Measurements from ENCODE around the gene CDC42BPA. TPM values are rescaled to one million over a fixed set of nuclear protein-coding genes. Genes with fewer than 3 reads are reported as not detected.
A peak's percentile ranks its signal among the peaks of the same experiment; 100 is the strongest.

Gene CDC42BPA
- total RNA-seq, 1 experiment from 2014 or later, result 48.6 TPM

DNA sequence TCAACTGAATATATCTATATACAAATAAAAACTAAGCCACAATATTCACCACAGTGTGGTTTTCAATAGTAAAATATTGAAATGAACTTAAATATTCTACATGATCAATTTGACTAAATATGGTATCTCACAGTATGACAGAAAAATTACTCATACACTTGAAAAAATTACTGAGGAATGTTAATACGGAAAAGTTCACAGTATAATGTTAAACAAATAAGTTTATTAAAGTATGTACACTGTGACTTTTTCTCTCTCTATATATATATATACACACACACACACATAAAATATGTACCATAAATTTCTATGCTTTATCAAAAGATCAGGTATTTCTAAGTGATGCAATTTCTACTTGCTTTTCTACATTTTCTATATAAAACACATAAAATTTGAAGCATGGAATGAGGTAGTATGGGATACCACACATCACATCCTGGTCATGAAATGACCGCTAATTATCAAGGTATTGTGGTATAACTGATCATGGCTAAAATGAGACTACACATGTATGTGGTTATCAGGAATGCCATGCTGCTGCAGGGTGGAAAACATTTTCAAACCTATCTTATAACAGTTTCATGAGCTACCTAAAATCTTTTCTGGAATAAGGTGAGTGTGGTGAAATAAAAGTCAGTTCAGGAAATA lies 102.3 kb downstream of the CDC42BPA start:
- Mint-ChIP-seq H3K27ac (ENCODE audit: unreplicated experiment) (no peak overlapping the region), H3K36me3 (ENCODE audit: insufficient read depth, unreplicated experiment) (no peaks in the 10 kb centered on the region), H3K9me3 (ENCODE audit: low read depth, unreplicated experiment) (no peaks in the 10 kb centered on the region), H3K27me3 (ENCODE audit: unreplicated experiment) (no peaks in the 10 kb centered on the region), H3K4me3 (ENCODE audit: low read depth, unreplicated experiment) (no peak overlapping the region), H3K4me1 (ENCODE audit: low read depth, unreplicated experiment) (peaks cover 33% of the 10 kb centered on the region)
- TF ChIP-seq, protein P1, sequence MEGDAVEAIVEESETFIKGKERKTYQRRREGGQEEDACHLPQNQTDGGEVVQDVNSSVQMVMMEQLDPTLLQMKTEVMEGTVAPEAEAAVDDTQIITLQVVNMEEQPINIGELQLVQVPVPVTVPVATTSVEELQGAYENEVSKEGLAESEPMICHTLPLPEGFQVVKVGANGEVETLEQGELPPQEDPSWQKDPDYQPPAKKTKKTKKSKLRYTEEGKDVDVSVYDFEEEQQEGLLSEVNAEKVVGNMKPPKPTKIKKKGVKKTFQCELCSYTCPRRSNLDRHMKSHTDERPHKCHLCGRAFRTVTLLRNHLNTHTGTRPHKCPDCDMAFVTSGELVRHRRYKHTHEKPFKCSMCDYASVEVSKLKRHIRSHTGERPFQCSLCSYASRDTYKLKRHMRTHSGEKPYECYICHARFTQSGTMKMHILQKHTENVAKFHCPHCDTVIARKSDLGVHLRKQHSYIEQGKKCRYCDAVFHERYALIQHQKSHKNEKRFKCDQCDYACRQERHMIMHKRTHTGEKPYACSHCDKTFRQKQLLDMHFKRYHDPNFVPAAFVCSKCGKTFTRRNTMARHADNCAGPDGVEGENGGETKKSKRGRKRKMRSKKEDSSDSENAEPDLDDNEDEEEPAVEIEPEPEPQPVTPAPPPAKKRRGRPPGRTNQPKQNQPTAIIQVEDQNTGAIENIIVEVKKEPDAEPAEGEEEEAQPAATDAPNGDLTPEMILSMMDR (IDR thresholded peaks at IDR 0.05; ENCODE audit: unreplicated experiment), result no peak
- CTCF ChIA-PET, result interaction anchor here (0.6 kb wide), 1 partner anchor 224 kb away, joined by 3 read pairs; no protein-coding TSS in a partner anchor
- no TSS peak for BruUV-seq (replicated peaks)
- no peak for DNase-seq
- intact Hi-C loops (cut with micrococcal nuclease; ENCODE audit: unreplicated experiment), result no loop called here

- H3K4me1 Mint-ChIP-seq (ENCODE audit: low read depth, unreplicated experiment), result peaks cover 16% of the 10 kb centered on the region
- no peaks in the 10 kb centered on the region for H3K27me3 Mint-ChIP-seq (ENCODE audit: unreplicated experiment)
- H3K9me3 Mint-ChIP-seq (ENCODE audit: low read depth, unreplicated experiment), result no peaks in the 10 kb centered on the region
- no peak overlapping the region for H3K27ac Mint-ChIP-seq (ENCODE audit: unreplicated experiment)
- intact Hi-C loops (cut with micrococcal nuclease; ENCODE audit: unreplicated experiment), result no loop called here
- H3K36me3 Mint-ChIP-seq (ENCODE audit: insufficient read depth, unreplicated experiment), result no peaks in the 10 kb centered on the region
- no TSS peak for BruUV-seq (replicated peaks)
- CTCF ChIA-PET, result interaction anchor here (1.1 kb wide), 1 partner anchor 13 kb away, joined by 5 read pairs; no protein-coding TSS in a partner anchor
- H3K4me3 Mint-ChIP-seq (ENCODE audit: low read depth, unreplicated experiment), result no peak overlapping the region
- TF ChIP-seq, protein P1 (IDR thresholded peaks at IDR 0.05; ENCODE audit: unreplicated experiment), result no peak
- no peak for DNase-seq
Observed at GRCh38 chr1:227214207-227214606, 104.1 kb downstream of the CDC42BPA start.

GRCh38 chr1:227213426-227213825 lies 104.9 kb downstream of the CDC42BPA start:
- CTCF ChIA-PET, result interaction anchor here (1.1 kb wide), 1 partner anchor 12 kb away, joined by 5 read pairs; no protein-coding TSS in a partner anchor
- no peak overlapping the region for H3K4me3 Mint-ChIP-seq (ENCODE audit: low read depth, unreplicated experiment)
- BruUV-seq (replicated peaks), result no TSS peak
- peaks cover 9% of the 10 kb centered on the region for H3K4me1 Mint-ChIP-seq (ENCODE audit: low read depth, unreplicated experiment)
- H3K27ac Mint-ChIP-seq (ENCODE audit: unreplicated experiment), result no peak overlapping the region
- no peaks in the 10 kb centered on the region for H3K9me3 Mint-ChIP-seq (ENCODE audit: low read depth, unreplicated experiment)
- TF ChIP-seq, protein P1 (IDR thresholded peaks at IDR 0.05; ENCODE audit: unreplicated experiment), result no peak
- intact Hi-C loops (cut with micrococcal nuclease; ENCODE audit: unreplicated experiment), result no loop called here
- H3K36me3 Mint-ChIP-seq (ENCODE audit: insufficient read depth, unreplicated experiment), result no peaks in the 10 kb centered on the region
- no peaks in the 10 kb centered on the region for H3K27me3 Mint-ChIP-seq (ENCODE audit: unreplicated experiment)
- no peak for DNase-seq

GRCh38 chr1:227212164-227212563 lies 106.1 kb downstream of the CDC42BPA start:
- BruUV-seq (replicated peaks), result TSS peak; percentile 24
- H3K4me3 Mint-ChIP-seq (ENCODE audit: low read depth, unreplicated experiment), result no peak overlapping the region
- peaks cover 9% of the 10 kb centered on the region for H3K4me1 Mint-ChIP-seq (ENCODE audit: low read depth, unreplicated experiment)
- intact Hi-C loops (cut with micrococcal nuclease; ENCODE audit: unreplicated experiment), result no loop called here
- no peaks in the 10 kb centered on the region for H3K27me3 Mint-ChIP-seq (ENCODE audit: unreplicated experiment)
- no peaks in the 10 kb centered on the region for H3K36me3 Mint-ChIP-seq (ENCODE audit: insufficient read depth, unreplicated experiment)
- no peak overlapping the region for H3K27ac Mint-ChIP-seq (ENCODE audit: unreplicated experiment)
- H3K9me3 Mint-ChIP-seq (ENCODE audit: low read depth, unreplicated experiment), result no peaks in the 10 kb centered on the region
- CTCF ChIA-PET, result no interaction called here
- TF ChIP-seq, protein P1 (IDR thresholded peaks at IDR 0.05; ENCODE audit: unreplicated experiment), result no peak
- no peak for DNase-seq

Measured in Calu3 (cell line).